ENCODE measurements around the gene SNTA1. TPM values are rescaled to one million over a fixed set of nuclear protein-coding genes. Genes with fewer than 3 reads are reported as not detected.

SNTA1 gene
- total and polyA plus RNA-seq, 2 of the 8 experiments (the other 6 are each of a cell fraction or from before 2014, with no cell fraction given): 4.5 to 8.0 TPM

GRCh38 chr20:33460711-33461110, 17.1 kb upstream of the SNTA1 start (continued):
- no peak for TF ChIP-seq CHD7 (IDR thresholded peaks at IDR 0.05; ENCODE audit: insufficient replicate concordance, low read length)
- TF ChIP-seq NRF1 (IDR thresholded peaks at IDR 0.05; ENCODE audit: low read depth, low read length): no peak

All from H1 (cell line).